ENCODE data around the gene CSRNP3. TPM values are rescaled to one million over a fixed set of nuclear protein-coding genes. Genes with fewer than 3 reads are reported as not detected.

CSRNP3 gene
- total and polyA plus RNA-seq, 2 donors (not counting 3 experiments of a cell fraction or from before 2014, with no cell fraction given), result not detected

- no peak for TF ChIP-seq MYC (IDR thresholded peaks at IDR 0.05; ENCODE audit: low read depth, low read length)
- no peak for TF ChIP-seq EZH2 (IDR thresholded peaks at IDR 0.05; ENCODE audit: borderline replicate concordance, low read depth, low read length, severe bottlenecking)
- TF ChIP-seq FOS (IDR thresholded peaks at IDR 0.05; ENCODE audit: borderline replicate concordance, insufficient read depth, low read length), result no peak
- TF ChIP-seq MAX (IDR thresholded peaks at IDR 0.05; ENCODE audit: insufficient read depth, insufficient read length), result no peak
- TF ChIP-seq JUN (IDR thresholded peaks at IDR 0.05; ENCODE audit: borderline replicate concordance, insufficient read depth, insufficient read length, low read depth), result no peak
- TF ChIP-seq POLR2AphosphoS5 (IDR thresholded peaks at IDR 0.05; ENCODE audit: insufficient read depth, low read depth, low read length), result no peak
- no peak for TF ChIP-seq CTCF (IDR thresholded peaks at IDR 0.05; ENCODE audit: extremely low read depth in 1 of 2, insufficient read depth in 1 of 2, low read depth in 1 of 2, low read length in 2 of 2)
- TF ChIP-seq POLR2A (IDR thresholded peaks at IDR 0.05; ENCODE audit: low read depth, low read length), result no peak
- TF ChIP-seq GATA2 (IDR thresholded peaks at IDR 0.05; ENCODE audit: insufficient read depth, insufficient read length, low read depth, low read length), result no peak
- Histone ChIP-seq H3K4me2 (ENCODE audit: insufficient read depth, low read length) (no peak overlapping the region), H2AFZ (ENCODE audit: low read depth, low read length) (no peak overlapping the region), H3K27me3 (ENCODE audit: control insufficient read depth in 2 of 2, insufficient read depth in 2 of 2, low read length in 2 of 2) (no peaks in the 10 kb centered on the region), H3K9ac (replicated peaks; ENCODE audit: extremely low read depth, insufficient read depth, low read length) (no peak overlapping the region), H3K4me3 (replicated peaks in 1 of 3; ENCODE audit: insufficient read depth in 1 of 3, low read depth in 1 of 3, low read length in 3 of 3) (no peak overlapping the region), H3K4me1 (ENCODE audit: control insufficient read depth, extremely low read depth, insufficient read depth, low read length) (no peaks in the 10 kb centered on the region), H4K20me1 (replicated peaks; ENCODE audit: control insufficient read depth, extremely low read depth, insufficient read depth, low read length) (no peaks in the 10 kb centered on the region), H3K27ac (ENCODE audit: insufficient read depth, low read depth, low read length) (no peak overlapping the region), H3K9me1 (replicated peaks; ENCODE audit: control insufficient read depth, extremely low read depth, insufficient read depth, low read length) (no peaks in the 10 kb centered on the region), H3K9me3 (replicated peaks; ENCODE audit: control insufficient read depth, insufficient read depth, low read length) (no peaks in the 10 kb centered on the region), H3K36me3 (ENCODE audit: control insufficient read depth in 2 of 2, extremely low read depth in 1 of 2, insufficient read depth in 2 of 2, low read length in 2 of 2) (no peaks in the 10 kb centered on the region), H3K79me2 (ENCODE audit: control insufficient read depth, insufficient read depth, low read length) (no peaks in the 10 kb centered on the region)
- ChIA-PET POLR2A (no interaction called here), CTCF (no interaction called here)
- DNase-seq (ENCODE audit: low read depth, low spot score), result no peak
- no TSS peak for BruUV-seq (replicated peaks)
- dilution Hi-C loops (cut with MboI; ENCODE audit: extremely low pct_ligation_motif_present, low sequenced_read_pairs) (no loop called here), intact Hi-C loops (cut with micrococcal nuclease) (no loop called here)
- FAIRE-seq, result no peak
Measured at GRCh38 chr2:165497659-165498317, 28.3 kb downstream of the CSRNP3 start.
